Prostate gland (tissue), 2 donors: ENCODE results near the gene RUNX2.

Experiments used
- POLR2AphosphoS5 ChIP-seq: sonication (generic); formaldehyde crosslinking; IDR thresholded peaks from one replicate; pipeline ENCODE4 v1.6.1; 2017; ENCODE audit warnings: antibody characterized with exemption
- TF ChIP-seq, protein P1 (sequence below), 4 experiments: fragments of 200-600 bp in 2 of 4; fragments of 450-650 bp in 2 of 4; sonication (generic) in 2 of 4; IDR thresholded peaks; 1 replicate in 3 of 4; 2 replicates in 1 of 4; pipeline ENCODE4 v1.5.1; 2016 to 2019; ENCODE audit warnings: antibody characterized with exemption in 4 of 4, mild to moderate bottlenecking in 2 of 4, moderate library complexity in 2 of 4

DNA sequence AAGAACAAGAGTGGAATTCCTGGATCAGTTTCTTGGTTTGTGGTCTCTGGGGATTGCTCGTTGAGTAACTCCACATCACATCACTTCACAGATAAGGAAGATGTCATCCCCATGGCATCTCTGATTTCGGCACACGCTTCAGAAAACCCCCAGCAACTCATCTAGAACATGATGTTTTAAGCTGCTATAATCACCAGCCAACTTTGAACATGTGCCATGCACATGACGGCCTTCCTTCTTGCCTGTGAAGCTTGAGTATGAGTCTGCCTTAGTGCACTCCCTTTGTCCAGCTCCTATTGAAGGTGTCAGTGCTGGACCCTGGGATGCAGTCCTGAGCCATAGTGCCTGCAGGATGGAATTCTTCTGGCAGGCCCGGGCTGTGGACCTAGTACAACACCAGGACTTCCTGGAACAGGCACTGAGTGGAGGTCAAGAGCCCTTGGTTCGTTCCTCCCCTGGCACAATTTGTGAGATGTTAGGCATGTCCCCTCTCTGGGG is 281.1 kb downstream of the RUNX2 start:
- TF ChIP-seq, protein P1, sequence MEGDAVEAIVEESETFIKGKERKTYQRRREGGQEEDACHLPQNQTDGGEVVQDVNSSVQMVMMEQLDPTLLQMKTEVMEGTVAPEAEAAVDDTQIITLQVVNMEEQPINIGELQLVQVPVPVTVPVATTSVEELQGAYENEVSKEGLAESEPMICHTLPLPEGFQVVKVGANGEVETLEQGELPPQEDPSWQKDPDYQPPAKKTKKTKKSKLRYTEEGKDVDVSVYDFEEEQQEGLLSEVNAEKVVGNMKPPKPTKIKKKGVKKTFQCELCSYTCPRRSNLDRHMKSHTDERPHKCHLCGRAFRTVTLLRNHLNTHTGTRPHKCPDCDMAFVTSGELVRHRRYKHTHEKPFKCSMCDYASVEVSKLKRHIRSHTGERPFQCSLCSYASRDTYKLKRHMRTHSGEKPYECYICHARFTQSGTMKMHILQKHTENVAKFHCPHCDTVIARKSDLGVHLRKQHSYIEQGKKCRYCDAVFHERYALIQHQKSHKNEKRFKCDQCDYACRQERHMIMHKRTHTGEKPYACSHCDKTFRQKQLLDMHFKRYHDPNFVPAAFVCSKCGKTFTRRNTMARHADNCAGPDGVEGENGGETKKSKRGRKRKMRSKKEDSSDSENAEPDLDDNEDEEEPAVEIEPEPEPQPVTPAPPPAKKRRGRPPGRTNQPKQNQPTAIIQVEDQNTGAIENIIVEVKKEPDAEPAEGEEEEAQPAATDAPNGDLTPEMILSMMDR (IDR thresholded peaks at IDR 0.05) = no peak
- TF ChIP-seq POLR2AphosphoS5 = no peak
